ENCODE data around the gene JAKMIP2.
"Not testable (repeated sequence)": the region's sequence is repeated elsewhere in the genome, so short reads cannot be mapped to it uniquely, and the experiment has no call there.

JAKMIP2 gene

GRCh38 chr5:147658293-147658932 is 124.1 kb downstream of the JAKMIP2 start:
- no peak for DNase-seq (ENCODE audit: low read depth)

GRCh38 chr5:147648597-147648996 is 133.9 kb downstream of the JAKMIP2 start:
- DNase-seq (ENCODE audit: low read depth): no peak

GRCh38 chr5:147645197-147645596 is 137.3 kb downstream of the JAKMIP2 start:
- no peak for DNase-seq (ENCODE audit: low read depth)

GRCh38 chr5:147644460-147644859 is 138.1 kb downstream of the JAKMIP2 start:
- no peak for DNase-seq (ENCODE audit: low read depth)

- DNase-seq (ENCODE audit: low read depth): no peak
Observed at GRCh38 chr5:147643142-147643541, 139.4 kb downstream of the JAKMIP2 start.

- DNase-seq (ENCODE audit: low read depth): no peak
Observed at GRCh38 chr5:147642666-147643065, 139.9 kb downstream of the JAKMIP2 start.

GRCh38 chr5:147639321-147639720 is 143.2 kb downstream of the JAKMIP2 start:
- no peak for DNase-seq (ENCODE audit: low read depth)

GRCh38 chr5:147636729-147636984 is 145.9 kb downstream of the JAKMIP2 start:
- no peak for DNase-seq (ENCODE audit: low read depth)

- no peak for DNase-seq (ENCODE audit: low read depth)
Observed at GRCh38 chr5:147635882-147636728, 146.4 kb downstream of the JAKMIP2 start.

GRCh38 chr5:147635439-147635838 is 147.1 kb downstream of the JAKMIP2 start:
- not testable (repeated sequence) for DNase-seq (ENCODE audit: low read depth)

- DNase-seq (ENCODE audit: low read depth): no peak
Observed at GRCh38 chr5:147633173-147633572, 149.4 kb downstream of the JAKMIP2 start.

- no peak for DNase-seq (ENCODE audit: low read depth)
Observed at GRCh38 chr5:147631428-147632003, 151.0 kb downstream of the JAKMIP2 start.

- DNase-seq (ENCODE audit: low read depth): no peak
Observed at GRCh38 chr5:147629196-147629595, 153.3 kb downstream of the JAKMIP2 start.

GRCh38 chr5:147628058-147628895 is 154.3 kb downstream of the JAKMIP2 start:
- peak; percentile 30 for DNase-seq (ENCODE audit: low read depth)

GRCh38 chr5:147626464-147626863 is 156.1 kb downstream of the JAKMIP2 start:
- no peak for DNase-seq (ENCODE audit: low read depth)

- no peak for DNase-seq (ENCODE audit: low read depth)
Observed at GRCh38 chr5:147621016-147621415, 161.5 kb downstream of the JAKMIP2 start.

GRCh38 chr5:147619281-147619878 is 163.1 kb downstream of the JAKMIP2 start:
- no peak for DNase-seq (ENCODE audit: low read depth)

- DNase-seq (ENCODE audit: low read depth): no peak
Observed at GRCh38 chr5:147617711-147618350, 164.7 kb downstream of the JAKMIP2 start.

- no peak for DNase-seq (ENCODE audit: low read depth)
Observed at GRCh38 chr5:147617191-147617606, 165.3 kb downstream of the JAKMIP2 start.

- no peak for DNase-seq (ENCODE audit: low read depth)
Observed at GRCh38 chr5:147616421-147616820, 166.1 kb downstream of the JAKMIP2 start.

- DNase-seq (ENCODE audit: low read depth): no peak
Observed at GRCh38 chr5:147613359-147613758, 169.2 kb downstream of the JAKMIP2 start.

GRCh38 chr5:147611483-147611882 is 171.0 kb downstream of the JAKMIP2 start:
- no peak for DNase-seq (ENCODE audit: low read depth)

All from activated T-cell treated with anti-CD3 and anti-CD28 coated beads for 24 hours (primary cell).